Osteoblast (primary cell): ENCODE results near the gene CALU. TPM values are rescaled to one million over a fixed set of nuclear protein-coding genes. Genes with fewer than 3 reads are reported as not detected.
A peak's percentile ranks its signal among the peaks of the same experiment; 100 is the strongest.

Source experiments
- DNase-seq: peaks from one replicate; pipeline ENCODE4 v3.0.0; 2011; ENCODE audit warnings: low spot score, mixed read lengths; ENCODE audit not compliant: insufficient read length; ENCODE audit errors: missing footprints
- H2AFZ ChIP-seq: 2 replicates; pipeline ENCODE4 v1.6.0; 2011; ENCODE audit warnings: mild to moderate bottlenecking, low read length
- H3K27ac ChIP-seq: 2 replicates; pipeline ENCODE4 v1.5.1; 2011; ENCODE audit warnings: mild to moderate bottlenecking, low read depth, low read length, moderate library complexity
- H3K27me3 ChIP-seq: 2 replicates; pipeline ENCODE4 v1.6.0; 2012; ENCODE audit warnings: mild to moderate bottlenecking, control low read depth, inconsistent platforms, low read length, moderate library complexity; ENCODE audit not compliant: insufficient read depth
- H3K36me3 ChIP-seq: 2 replicates; pipeline ENCODE4 v1.5.1; 2011; ENCODE audit warnings: mild to moderate bottlenecking, low read length, control low read depth, moderate library complexity; ENCODE audit not compliant: insufficient read depth
- H3K4me1 ChIP-seq: 2 replicates; pipeline ENCODE4 v1.5.1; 2011; ENCODE audit warnings: mild to moderate bottlenecking, low read length, control low read depth, moderate library complexity; ENCODE audit not compliant: insufficient read depth
- H3K4me2 ChIP-seq: 2 replicates; pipeline ENCODE4 v1.6.0; 2011; ENCODE audit warnings: mild to moderate bottlenecking, low read length; ENCODE audit not compliant: insufficient read depth
- H3K4me3 ChIP-seq: fragments of 200-600 bp; sonication (generic); 3 replicates; pipeline ENCODE4 v1.5.1; 2012; ENCODE audit warnings: mild to moderate bottlenecking, low read length, inconsistent platforms; ENCODE audit not compliant: insufficient read depth
- H3K79me2 ChIP-seq: 2 replicates; pipeline ENCODE4 v1.6.0; 2012; ENCODE audit warnings: mild to moderate bottlenecking, low read length, control low read depth, inconsistent platforms; ENCODE audit not compliant: insufficient read depth
- H3K9me3 ChIP-seq: 2 replicates; pipeline ENCODE4 v1.5.1; 2011; ENCODE audit warnings: low read depth, low read length, control low read depth
- H4K20me1 ChIP-seq: 2 replicates; pipeline ENCODE4 v1.6.0; 2012; ENCODE audit warnings: mild to moderate bottlenecking, low read length, control low read depth; ENCODE audit not compliant: insufficient read depth
- total RNA-seq: library from RNA; depleted of rRNA; stranded (reverse); fragments of >200 nt; gene quantifications from 2 replicates; pipeline ENCODE4 v1.2.3, GENCODE V29; 2012
- TF ChIP-seq, protein P1 (sequence below): IDR thresholded peaks from 2 replicates; pipeline ENCODE4 v1.5.1; 2011; ENCODE audit warnings: mild to moderate bottlenecking, low read depth, low read length, moderate library complexity; ENCODE audit errors: extremely low read depth

CALU gene
- total RNA-seq, 1 donor, result 708 TPM

DNA sequence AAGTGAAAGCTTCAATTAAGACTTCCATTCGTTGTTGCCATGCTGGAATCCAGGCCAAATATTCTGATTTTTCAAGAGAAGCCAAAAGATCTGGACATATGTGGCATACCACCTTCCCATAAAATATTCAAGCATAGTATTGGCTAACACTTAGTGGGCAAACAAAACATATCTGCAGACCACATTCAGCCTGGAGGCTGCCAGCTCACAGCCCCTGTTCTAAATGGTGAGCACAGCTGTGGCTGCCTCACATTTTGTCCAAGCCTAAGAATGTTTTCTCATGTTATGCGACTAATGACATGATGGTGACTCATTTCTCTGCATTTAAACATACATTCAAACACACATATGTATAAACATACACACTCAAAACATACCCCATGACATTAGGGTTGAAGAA is 10.6 kb upstream of the CALU start:
- H3K4me3 ChIP-seq, result peak overlapping the region; percentile 11
- H3K79me2 ChIP-seq, result no peaks in the 10 kb centered on the region
- no peaks in the 10 kb centered on the region for H4K20me1 ChIP-seq
- peaks cover 3% of the 10 kb centered on the region for H3K27me3 ChIP-seq
- peak overlapping the region; percentile 23 for H2AFZ ChIP-seq
- H3K9me3 ChIP-seq, result no peaks in the 10 kb centered on the region
- H3K4me2 ChIP-seq, result peak overlapping the region; percentile 49
- no peaks in the 10 kb centered on the region for H3K36me3 ChIP-seq
- H3K4me1 ChIP-seq, result peaks cover 5% of the 10 kb centered on the region
- DNase-seq, result no peak
- no peak overlapping the region for H3K27ac ChIP-seq
- TF ChIP-seq, protein P1, sequence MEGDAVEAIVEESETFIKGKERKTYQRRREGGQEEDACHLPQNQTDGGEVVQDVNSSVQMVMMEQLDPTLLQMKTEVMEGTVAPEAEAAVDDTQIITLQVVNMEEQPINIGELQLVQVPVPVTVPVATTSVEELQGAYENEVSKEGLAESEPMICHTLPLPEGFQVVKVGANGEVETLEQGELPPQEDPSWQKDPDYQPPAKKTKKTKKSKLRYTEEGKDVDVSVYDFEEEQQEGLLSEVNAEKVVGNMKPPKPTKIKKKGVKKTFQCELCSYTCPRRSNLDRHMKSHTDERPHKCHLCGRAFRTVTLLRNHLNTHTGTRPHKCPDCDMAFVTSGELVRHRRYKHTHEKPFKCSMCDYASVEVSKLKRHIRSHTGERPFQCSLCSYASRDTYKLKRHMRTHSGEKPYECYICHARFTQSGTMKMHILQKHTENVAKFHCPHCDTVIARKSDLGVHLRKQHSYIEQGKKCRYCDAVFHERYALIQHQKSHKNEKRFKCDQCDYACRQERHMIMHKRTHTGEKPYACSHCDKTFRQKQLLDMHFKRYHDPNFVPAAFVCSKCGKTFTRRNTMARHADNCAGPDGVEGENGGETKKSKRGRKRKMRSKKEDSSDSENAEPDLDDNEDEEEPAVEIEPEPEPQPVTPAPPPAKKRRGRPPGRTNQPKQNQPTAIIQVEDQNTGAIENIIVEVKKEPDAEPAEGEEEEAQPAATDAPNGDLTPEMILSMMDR, result no peak

DNA sequence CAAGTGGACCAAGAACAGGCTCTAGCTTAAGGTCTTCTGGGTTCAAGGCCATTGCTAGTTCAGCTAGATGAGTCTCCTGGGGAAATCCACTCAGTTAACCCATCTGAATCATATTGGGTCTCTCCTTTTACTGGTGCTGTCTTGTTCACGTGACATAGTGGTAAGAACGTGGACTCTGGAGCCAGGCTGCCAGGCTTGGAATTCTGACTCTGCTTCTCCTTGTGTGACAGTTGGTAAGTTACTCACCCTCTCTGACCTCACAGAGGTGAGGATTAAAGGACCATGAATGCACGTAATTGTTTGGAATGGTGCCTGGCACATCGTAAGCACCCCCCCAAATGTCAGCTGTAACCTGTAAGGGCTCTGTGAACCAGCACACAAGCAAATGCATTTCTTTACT is 9.7 kb upstream of the CALU start:
- DNase-seq, result no peak
- Histone ChIP-seq H3K4me2 (no peak overlapping the region), H3K27ac (no peak overlapping the region), H3K27me3 (peaks cover 3% of the 10 kb centered on the region), H2AFZ (no peak overlapping the region), H4K20me1 (no peaks in the 10 kb centered on the region), H3K9me3 (no peaks in the 10 kb centered on the region), H3K79me2 (no peaks in the 10 kb centered on the region), H3K36me3 (no peaks in the 10 kb centered on the region), H3K4me1 (peaks cover 5% of the 10 kb centered on the region), H3K4me3 (no peak overlapping the region)
- TF ChIP-seq, protein P1, result no peak

DNA sequence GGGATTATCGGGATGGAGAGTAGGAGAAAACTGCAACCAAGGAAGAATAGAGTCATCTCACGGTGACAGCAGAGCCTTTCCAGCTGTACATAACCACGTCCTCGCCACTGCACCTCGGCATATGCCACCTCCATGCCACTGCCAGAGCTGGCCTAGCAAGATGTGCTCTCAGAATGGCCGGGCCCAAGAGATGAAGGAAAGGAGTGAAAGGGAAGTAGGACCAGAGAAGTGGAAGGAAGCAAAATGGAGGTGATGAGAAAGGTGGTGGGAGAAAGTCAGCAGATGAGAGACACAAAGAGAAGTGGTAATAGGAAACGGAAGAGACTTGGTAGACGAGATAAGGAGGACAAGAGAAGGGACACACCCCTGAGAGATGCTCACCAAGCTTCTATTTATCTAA is 8.0 kb upstream of the CALU start:
- Histone ChIP-seq H3K4me1 (peaks cover 5% of the 10 kb centered on the region), H3K79me2 (no peaks in the 10 kb centered on the region), H3K36me3 (no peaks in the 10 kb centered on the region), H3K9me3 (no peaks in the 10 kb centered on the region), H2AFZ (no peak overlapping the region), H3K4me2 (no peak overlapping the region), H3K27ac (no peak overlapping the region), H4K20me1 (no peaks in the 10 kb centered on the region), H3K4me3 (no peak overlapping the region), H3K27me3 (peaks cover 3% of the 10 kb centered on the region)
- TF ChIP-seq, protein P1, result no peak
- DNase-seq, result no peak

DNA sequence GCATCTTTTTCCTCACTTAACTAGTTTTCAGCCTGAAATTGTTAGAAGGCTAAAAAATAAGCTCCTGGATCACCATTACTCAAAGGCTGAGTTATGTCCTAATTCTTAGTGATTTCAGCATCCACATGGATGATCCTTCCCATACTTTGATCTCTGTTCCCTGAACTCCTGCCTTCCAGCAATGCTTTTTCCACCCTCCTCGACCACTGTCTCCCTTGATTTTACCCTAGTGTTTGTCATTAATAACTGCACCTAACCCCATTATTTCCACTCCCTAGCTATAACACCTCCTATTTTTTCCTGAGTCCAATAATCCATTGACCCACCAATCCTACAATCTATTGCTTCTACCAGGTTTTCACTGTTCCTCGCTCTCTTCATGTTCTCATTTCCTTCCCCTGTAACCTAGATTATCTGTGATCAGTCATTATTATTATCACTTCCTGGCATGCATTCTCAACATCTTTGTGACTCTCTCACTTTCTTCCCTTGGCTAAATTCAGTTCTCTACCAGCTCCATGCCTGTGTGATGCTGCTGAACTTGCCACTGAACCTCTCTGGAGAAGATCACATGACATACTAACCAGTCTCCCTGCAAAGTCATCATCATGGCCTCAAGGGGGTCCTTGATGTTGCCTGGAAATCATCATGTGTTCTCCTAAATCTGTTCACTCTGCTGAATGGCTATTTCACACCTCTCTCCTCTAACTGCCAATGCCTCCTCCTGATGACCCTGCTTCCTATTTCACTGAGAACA is 6.5 kb upstream of the CALU start:
- no peak overlapping the region for H2AFZ ChIP-seq
- H3K9me3 ChIP-seq, result no peaks in the 10 kb centered on the region
- H3K27me3 ChIP-seq, result no peaks in the 10 kb centered on the region
- H4K20me1 ChIP-seq, result no peaks in the 10 kb centered on the region
- TF ChIP-seq, protein P1, result no peak
- no peaks in the 10 kb centered on the region for H3K36me3 ChIP-seq
- no peaks in the 10 kb centered on the region for H3K79me2 ChIP-seq
- no peak overlapping the region for H3K4me3 ChIP-seq
- DNase-seq, result no peak
- no peak overlapping the region for H3K27ac ChIP-seq
- H3K4me2 ChIP-seq, result no peak overlapping the region
- peaks cover 10% of the 10 kb centered on the region for H3K4me1 ChIP-seq
